Body of pancreas (tissue), 4 donors: ENCODE data around the gene CMTM7. TPM values are rescaled to one million over a fixed set of nuclear protein-coding genes. Genes with fewer than 3 reads are reported as not detected.

Experiments used
- ATAC-seq: fragments of 150-250 bp; one replicate; pipeline ENCODE4 v1.9.1; 2016
- DNase-seq, 4 donors: peaks; one replicate each; pipeline ENCODE4 v3.0.0-alpha.2; 2019
- H3K27ac ChIP-seq, 4 donors: fragments of 200-600 bp; sonication (generic); 1 replicate in 3 of 4; 2 replicates in 1 of 4; pipeline versions ENCODE4 v1.5.1 to v1.6.1; 2016 to 2019; ENCODE audit warnings: mild to moderate bottlenecking in 1 of 4, mixed read lengths in 1 of 4, moderate library complexity in 1 of 4
- H3K27me3 ChIP-seq, 2 donors: fragments of 200-600 bp; sonication (generic); one replicate each; pipeline ENCODE4 v1.6.0; 2016; ENCODE audit warnings: mild to moderate bottlenecking in 1 of 2
- H3K36me3 ChIP-seq, 2 donors: fragments of 200-600 bp; sonication (generic); replicated peaks in 1 of 2; 2 replicates each; pipeline ENCODE4 v1.5.1; 2016; ENCODE audit warnings: low read depth in 2 of 2; ENCODE audit not compliant: insufficient read depth in 1 of 2
- H3K4me1 ChIP-seq: fragments of 200-600 bp; sonication (generic); one replicate; pipeline ENCODE4 v1.6.0; 2016
- H3K4me3 ChIP-seq, 2 donors: fragments of 200-600 bp; sonication (generic); 1 replicate in 1 of 2; 2 replicates in 1 of 2; pipeline ENCODE4 v1.5.1; 2016 to 2019
- H3K9me3 ChIP-seq, 3 donors: fragments of 200-600 bp; sonication (generic); 1 replicate in 2 of 3; 2 replicates in 1 of 3; pipeline ENCODE4 v1.5.1; 2016
- CTCF ChIP-seq, 7 experiments: fragments of 450-650 bp in 4 of 7; fragments of 200-600 bp in 3 of 7; sonication (generic) in 3 of 7; IDR thresholded peaks; one replicate each; pipeline ENCODE4 v1.5.1; 2016 to 2019; ENCODE audit warnings: antibody characterized with exemption in 7 of 7
- POLR2A ChIP-seq, 3 donors: fragments of 450-650 bp; IDR thresholded peaks; one replicate each; pipeline ENCODE4 v1.6.1; 2016; ENCODE audit warnings: antibody characterized with exemption in 3 of 3, mild to moderate bottlenecking in 2 of 3
- WGBS, 2 donors: methylation state at CpG; one replicate each; pipeline ENCODE4 v1.1.5; 2017; 5-methylcytosine and 5-hydroxymethylcytosine counted together
- intact Hi-C: fragments of 100-400 bp; cut with DNase I; formaldehyde crosslinking; loops from one replicate; pipeline ENCODE4 v1.15.1; 2023
- total RNA-seq, 2 donors: library from RNA; depleted of rRNA; stranded (reverse); fragments of >200 nt; gene quantifications; one replicate each; pipeline ENCODE4 v1.1.0, GENCODE V29; 2016

The CMTM7 gene
- total RNA-seq, 2 donors from 2014 or later, result 23.3 to 51.1 TPM

- Histone ChIP-seq H3K36me3 (no peaks in the 10 kb centered on the region), H3K4me3 (no peak overlapping the region), H3K27me3 (no peaks in the 10 kb centered on the region), H3K27ac (peak overlapping the region in 3 of 4 donors; percentile 28 to 36 (median 29)), H3K9me3 (no peaks in the 10 kb centered on the region), H3K4me1 (peaks cover 40% of the 10 kb centered on the region)
- ATAC-seq (no peak), DNase-seq (no peak)
- intact Hi-C loops, result no loop called here
- 68 to 78% methylated on average over 12 of the region's 12 CpGs for WGBS, 2 donors
- no peak for TF ChIP-seq CTCF (IDR thresholded peaks at IDR 0.05)
- no peak for TF ChIP-seq POLR2A (IDR thresholded peaks at IDR 0.05)
Observed at GRCh38 chr3:32428092-32429068, 36.7 kb downstream of the CMTM7 start.

- intact Hi-C loops, result no loop called here
- no peaks in the 10 kb centered on the region for H3K9me3 ChIP-seq
- no peaks in the 10 kb centered on the region for H3K36me3 ChIP-seq
- H3K4me3 ChIP-seq, result no peak overlapping the region
- no peak for TF ChIP-seq POLR2A (IDR thresholded peaks at IDR 0.05)
- no peak for TF ChIP-seq CTCF (IDR thresholded peaks at IDR 0.05)
- no peak overlapping the region for H3K27ac ChIP-seq
- H3K4me1 ChIP-seq, result peaks cover 16% of the 10 kb centered on the region
- 66 to 69% methylated on average over 5 of the region's 5 CpGs for WGBS, 2 donors
- DNase-seq, result no peak
- no peak for ATAC-seq
- no peaks in the 10 kb centered on the region for H3K27me3 ChIP-seq
Observed at GRCh38 chr3:32430900-32431299, 39.2 kb downstream of the CMTM7 start.

GRCh38 chr3:32431481-32431880 is 39.8 kb downstream of the CMTM7 start:
- Histone ChIP-seq H3K4me1 (peaks cover 15% of the 10 kb centered on the region), H3K27ac (no peak overlapping the region), H3K4me3 (no peak overlapping the region), H3K36me3 (no peaks in the 10 kb centered on the region), H3K27me3 (no peaks in the 10 kb centered on the region), H3K9me3 (no peaks in the 10 kb centered on the region)
- intact Hi-C loops, result no loop called here
- 87 to 97% methylated on average over 3 of the region's 3 CpGs for WGBS, 2 donors
- no peak for TF ChIP-seq POLR2A (IDR thresholded peaks at IDR 0.05)
- TF ChIP-seq CTCF (IDR thresholded peaks at IDR 0.05), result no peak
- ATAC-seq, result no peak
- no peak for DNase-seq

DNA sequence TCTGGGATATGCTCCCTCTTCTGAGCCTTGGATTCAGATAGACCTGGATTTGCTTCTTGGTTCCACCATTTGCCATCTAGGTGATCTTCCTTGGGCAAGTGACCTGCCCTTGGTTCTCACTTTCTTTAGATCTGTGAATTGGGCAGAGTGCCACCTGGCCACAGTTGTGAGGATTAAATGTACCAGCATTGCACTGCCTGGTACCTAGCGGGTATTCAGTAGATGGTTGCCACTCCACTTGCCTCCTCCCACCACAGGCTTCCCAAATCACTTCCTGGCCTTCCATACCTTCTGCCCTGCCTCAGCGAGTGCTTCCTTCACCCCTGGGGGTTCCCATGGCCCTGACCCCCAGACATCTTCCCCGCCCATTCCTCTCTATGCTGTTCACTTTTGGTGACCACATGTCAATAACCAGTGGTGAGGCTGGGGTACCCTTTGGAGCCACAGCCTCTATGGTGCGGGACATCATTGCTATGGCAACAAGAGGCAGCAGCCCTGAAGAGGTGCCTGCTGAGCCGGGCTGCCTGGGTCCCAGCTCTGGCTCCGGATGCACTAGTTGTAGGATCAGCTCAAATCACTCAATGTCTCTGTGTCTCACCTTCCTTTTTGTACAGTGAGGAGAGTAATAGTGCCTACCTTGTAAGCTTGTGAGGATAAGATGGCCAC is 40.5 kb downstream of the CMTM7 start:
- TF ChIP-seq POLR2A (IDR thresholded peaks at IDR 0.05) (no peak), CTCF (IDR thresholded peaks at IDR 0.05) (no peak)
- Histone ChIP-seq H3K4me1 (peaks cover 15% of the 10 kb centered on the region), H3K27me3 (no peaks in the 10 kb centered on the region), H3K27ac (no peak overlapping the region), H3K36me3 (no peaks in the 10 kb centered on the region), H3K4me3 (no peak overlapping the region), H3K9me3 (no peaks in the 10 kb centered on the region)
- WGBS, 2 donors, result 91 to 93% methylated on average over 6 of the region's 6 CpGs
- no peak for ATAC-seq
- intact Hi-C loops, result no loop called here
- peak in 1 of 4 donors; percentile 39 for DNase-seq
